ENCODE measurements around the gene TSC1.

Gene TSC1

GRCh38 chr9:132931178-132931735 is 13.2 kb downstream of the TSC1 start:
- DNase-seq: no peak

- DNase-seq: no peak
Observed at GRCh38 chr9:132927704-132928103, 16.7 kb downstream of the TSC1 start.

GRCh38 chr9:132923346-132923902 is 21.0 kb downstream of the TSC1 start:
- no peak for DNase-seq

GRCh38 chr9:132919614-132920268 is 24.7 kb downstream of the TSC1 start:
- DNase-seq: no peak

GRCh38 chr9:132914924-132915323 is 29.5 kb downstream of the TSC1 start:
- no peak for DNase-seq

- DNase-seq: no peak
Observed at GRCh38 chr9:132912131-132912530, 32.3 kb downstream of the TSC1 start.

GRCh38 chr9:132910376-132910775 is 34.0 kb downstream of the TSC1 start:
- DNase-seq: no peak

GRCh38 chr9:132909311-132909710 is 35.1 kb downstream of the TSC1 start:
- no peak for DNase-seq

GRCh38 chr9:132908635-132909034 is 35.8 kb downstream of the TSC1 start:
- DNase-seq: no peak

- DNase-seq: no peak
Observed at GRCh38 chr9:132905726-132906125, 38.7 kb downstream of the TSC1 start.

- no peak for DNase-seq
Observed at GRCh38 chr9:132903574-132904492, 40.6 kb downstream of the TSC1 start.

GRCh38 chr9:132901858-132902831 is 42.3 kb downstream of the TSC1 start:
- DNase-seq: peak; percentile 71 to 75

- no peak for DNase-seq
Observed at GRCh38 chr9:132898051-132898450, 46.4 kb downstream of the TSC1 start.

GRCh38 chr9:132896906-132897305 is 47.5 kb downstream of the TSC1 start:
- DNase-seq: no peak

- DNase-seq: no peak
Observed at GRCh38 chr9:132896264-132896663, 48.2 kb downstream of the TSC1 start.

- no peak for DNase-seq
Observed at GRCh38 chr9:132894862-132895835, 49.3 kb downstream of the TSC1 start.

- no peak for DNase-seq
Observed at GRCh38 chr9:132894346-132894745, 50.1 kb downstream of the TSC1 start.

- DNase-seq: no peak
Observed at GRCh38 chr9:132892400-132892799, 52.0 kb downstream of the TSC1 start.

- DNase-seq: no peak
Observed at GRCh38 chr9:132888151-132888550, 56.3 kb downstream of the TSC1 start.

GRCh38 chr9:132887181-132888120 is 57.0 kb downstream of the TSC1 start:
- DNase-seq: no peak
